H1 (cell line): ENCODE data around the gene MICOS13. TPM values are rescaled to one million over a fixed set of nuclear protein-coding genes. Genes with fewer than 3 reads are reported as not detected.

Experiments
- CTCF ChIA-PET: fragments of 300-600 bp; sonication (Branson Sonifier 250); formaldehyde crosslinking; loops from one replicate; lab custom pipeline; 2021; ENCODE audit not compliant: partially characterized antibody; lab: Charles Lee
- POLR2A ChIA-PET: fragments of 300-600 bp; sonication (Branson Sonifier 250); formaldehyde crosslinking; loops from one replicate; lab custom pipeline; 2021; ENCODE audit warnings: inconsistent platforms; ENCODE audit not compliant: partially characterized antibody; lab: Charles Lee
- DNase-seq, 2 experiments: peaks; one replicate each; pipeline versions ENCODE4 v3.0.0 to v3.0.0-alpha.2; 2010 to 2022; ENCODE audit warnings: low spot score in 2 of 2, low read depth in 1 of 2, mixed read lengths in 1 of 2
- FAIRE-seq: peaks from 2 replicates; lab custom pipeline; 2011; peaks lifted over from hg19 to GRCh38; lab: Jason Lieb, UNC
- H2AFZ ChIP-seq: 2 replicates; pipeline ENCODE4 v1.8.1; 2012; ENCODE audit warnings: low read length, inconsistent platforms
- H2AK5ac ChIP-seq: 2 replicates; pipeline ENCODE4 v1.6.1; 2013; ENCODE audit warnings: low read depth, low read length
- H2BK120ac ChIP-seq: replicated peaks from 2 replicates; pipeline ENCODE3; 2013; ENCODE audit warnings: low read depth, low read length, inconsistent platforms
- H2BK12ac ChIP-seq: 2 replicates; pipeline ENCODE4 v1.6.1; 2013; ENCODE audit warnings: low read depth, low read length
- H2BK15ac ChIP-seq: 2 replicates; pipeline ENCODE4 v1.6.1; 2013; ENCODE audit warnings: low read length
- H2BK20ac ChIP-seq: 2 replicates; pipeline ENCODE4 v1.6.1; 2013; ENCODE audit warnings: low read length
- H2BK5ac ChIP-seq: 2 replicates; pipeline ENCODE4 v1.6.1; 2013; ENCODE audit warnings: low read depth, low read length
- H3K14ac ChIP-seq: 2 replicates; pipeline ENCODE4 v1.6.1; 2013; ENCODE audit warnings: inconsistent platforms; ENCODE audit not compliant: insufficient read length
- H3K18ac ChIP-seq: 2 replicates; pipeline ENCODE4 v1.6.1; 2013; ENCODE audit warnings: low read length; ENCODE audit errors: extremely low read depth
- H3K23ac ChIP-seq: 2 replicates; pipeline ENCODE4 v1.6.1; 2013; ENCODE audit warnings: inconsistent platforms; ENCODE audit not compliant: insufficient read length
- H3K23me2 ChIP-seq: 2 replicates; pipeline ENCODE4 v1.6.1; 2013; ENCODE audit warnings: low read depth, low read length
- H3K27ac ChIP-seq: 2 replicates; pipeline ENCODE4 v1.6.1; 2011; ENCODE audit warnings: low read depth, low read length, inconsistent platforms
- H3K27me3 ChIP-seq, 4 experiments: replicated peaks in 1 of 4; 1 replicate in 1 of 4; 2 replicates in 3 of 4; pipeline versions ENCODE4 v1.6.1 to v1.8.1; 2011 to 2013; ENCODE audit warnings: low read length in 3 of 4, mild to moderate bottlenecking in 3 of 4, inconsistent platforms in 2 of 4, mixed read lengths in 2 of 4, moderate library complexity in 1 of 4; ENCODE audit not compliant: control insufficient read depth in 3 of 4, insufficient read depth in 3 of 4; ENCODE audit errors: extremely low read depth in 1 of 4
- H3K36me3 ChIP-seq, 4 experiments: 2 replicates each; pipeline versions ENCODE4 v1.6.1 to v1.8.1; 2011 to 2013; ENCODE audit warnings: mild to moderate bottlenecking in 4 of 4, low read length in 3 of 4, moderate library complexity in 2 of 4, control low read depth in 1 of 4, inconsistent platforms in 1 of 4; ENCODE audit not compliant: insufficient read depth in 4 of 4, control insufficient read depth in 2 of 4
- H3K4ac ChIP-seq: replicated peaks from 2 replicates; pipeline ENCODE3; 2013; ENCODE audit warnings: low read length, low read depth, mixed read lengths, inconsistent platforms; ENCODE audit not compliant: insufficient read length
- H3K4me1 ChIP-seq, 4 experiments: replicated peaks in 1 of 4; 1 replicate in 1 of 4; 2 replicates in 3 of 4; pipeline versions ENCODE4 v1.6.1 to v1.8.1; 2011 to 2013; ENCODE audit warnings: low read length in 3 of 4, inconsistent platforms in 2 of 4, mixed read lengths in 1 of 4; ENCODE audit not compliant: insufficient read depth in 4 of 4, control insufficient read depth in 3 of 4
- H3K4me2 ChIP-seq, 2 experiments: 2 replicates each; pipeline versions ENCODE4 v1.6.1 to v1.8.1; 2011 to 2013; ENCODE audit warnings: low read depth in 2 of 2, low read length in 2 of 2, control low read depth in 1 of 2, inconsistent platforms in 1 of 2, mild to moderate bottlenecking in 1 of 2; ENCODE audit not compliant: insufficient read depth in 1 of 2
- H3K4me3 ChIP-seq, 4 experiments: fragments of 200-600, 300-600 bp in 1 of 4; sonication (generic), shearing (Covaris generic), sonication (Bioruptor Twin) in 1 of 4; 2 replicates each; pipeline versions ENCODE4 v1.5.1 to v1.8.1; 2011 to 2016; ENCODE audit warnings: low read length in 4 of 4, low read depth in 3 of 4, control low read depth in 2 of 4, inconsistent platforms in 2 of 4, mild to moderate bottlenecking in 2 of 4, mixed read lengths in 1 of 4, moderate library complexity in 1 of 4; ENCODE audit not compliant: insufficient read depth in 2 of 4; ENCODE audit errors: extremely low read depth in 1 of 4
- H3K56ac ChIP-seq: replicated peaks from 2 replicates; pipeline ENCODE3; 2013; ENCODE audit warnings: low read depth, mild to moderate bottlenecking, mixed read lengths, low read length, inconsistent platforms; ENCODE audit not compliant: insufficient read length
- H3K79me1 ChIP-seq: 2 replicates; pipeline ENCODE4 v1.6.1; 2013; ENCODE audit warnings: low read depth, low read length, control low read depth
- H3K79me2 ChIP-seq, 2 experiments: 2 replicates each; pipeline versions ENCODE4 v1.6.1 to v1.8.1; 2012 to 2013; ENCODE audit warnings: low read length in 2 of 2, mild to moderate bottlenecking in 2 of 2, inconsistent platforms in 1 of 2; ENCODE audit not compliant: insufficient read depth in 2 of 2, control insufficient read depth in 1 of 2
- H3K9ac ChIP-seq, 4 experiments: replicated peaks in 1 of 4; 1 replicate in 1 of 4; 2 replicates in 3 of 4; pipeline versions ENCODE4 v1.6.1 to v1.8.1; 2011 to 2013; ENCODE audit warnings: low read depth in 3 of 4, low read length in 3 of 4, control low read depth in 2 of 4, mild to moderate bottlenecking in 2 of 4, moderate library complexity in 2 of 4, inconsistent platforms in 1 of 4; ENCODE audit errors: extremely low read depth in 1 of 4
- H3K9me3 ChIP-seq, 2 experiments: 2 replicates each; pipeline versions ENCODE4 v1.6.1 to v1.8.1; 2012 to 2013; ENCODE audit warnings: mild to moderate bottlenecking in 2 of 2, moderate library complexity in 2 of 2, control low read depth in 1 of 2, inconsistent platforms in 1 of 2, low read depth in 1 of 2, low read length in 1 of 2, mixed read lengths in 1 of 2; ENCODE audit not compliant: insufficient read depth in 2 of 2
- H4K20me1 ChIP-seq, 2 experiments: replicated peaks in 1 of 2; 2 replicates each; pipeline versions ENCODE3 to v1.8.1; 2011 to 2013; ENCODE audit warnings: inconsistent platforms in 2 of 2, low read length in 2 of 2, mild to moderate bottlenecking in 1 of 2; ENCODE audit not compliant: insufficient read depth in 2 of 2, control insufficient read depth in 1 of 2
- H4K5ac ChIP-seq: 2 replicates; pipeline ENCODE4 v1.6.1; 2013; ENCODE audit warnings: low read length, low read depth, mixed read lengths, inconsistent platforms; ENCODE audit not compliant: insufficient read length
- H4K8ac ChIP-seq: 2 replicates; pipeline ENCODE4 v1.8.0; 2013; ENCODE audit warnings: mild to moderate bottlenecking, moderate library complexity, low read length, inconsistent platforms; ENCODE audit not compliant: insufficient read depth; ENCODE audit errors: extremely low read depth
- H4K91ac ChIP-seq: replicated peaks from 2 replicates; pipeline ENCODE3; 2013; ENCODE audit warnings: low read length, mixed read lengths, inconsistent platforms; ENCODE audit not compliant: insufficient read length
- CREB1 ChIP-seq: IDR thresholded peaks from 2 replicates; pipeline ENCODE4 v1.6.1; 2012; ENCODE audit warnings: inconsistent platforms
- E2F6 ChIP-seq: IDR thresholded peaks from 2 replicates; pipeline ENCODE4 v1.6.1; 2012; ENCODE audit warnings: inconsistent platforms
- KDM1A ChIP-seq: fragments of 200-600, 300-600 bp; sonication (generic); IDR thresholded peaks from 2 replicates; pipeline ENCODE4 v1.7.1; 2016; ENCODE audit warnings: mild to moderate bottlenecking, low read length, borderline replicate concordance
- POLR2AphosphoS5 ChIP-seq: IDR thresholded peaks from 2 replicates; pipeline ENCODE4 v1.6.1; 2011; ENCODE audit warnings: low read depth, low read length
- TEAD4 ChIP-seq: IDR thresholded peaks from 2 replicates; pipeline ENCODE4 v1.6.1; 2012; ENCODE audit warnings: low read depth, low read length, inconsistent platforms, mixed read lengths
- WGBS, 2 experiments: shearing (Covaris generic) in 1 of 2; methylation state at CpG; one replicate each; pipeline versions ENCODE4 v1.1.6 to v1.1.7; 2013 to 2015; ENCODE audit warnings: low lambda C conversion rate in 2 of 2, mixed read lengths in 2 of 2, inconsistent platforms in 1 of 2, low coverage in 1 of 2, missing lambda C conversion rate in 1 of 2; ENCODE audit not compliant: insufficient replicate concordance in 2 of 2, insufficient coverage in 1 of 2, insufficient read length in 1 of 2; ENCODE audit errors: extremely low coverage in 1 of 2, missing lambda C conversion rate in 1 of 2; 5-methylcytosine and 5-hydroxymethylcytosine counted together
- polyA plus RNA-seq, 7 experiments: library from polyadenylated mRNA; depleted of rRNA in 3 of 7; stranded (reverse) in 5 of 7; unstranded in 2 of 7; fragments of >200 nt in 5 of 7; fragments of 200-250 nt in 2 of 7; gene quantifications; 1 replicate in 5 of 7; 2 replicates in 1 of 7; 4 replicates in 1 of 7; pipeline versions ENCODE4 v1.2.1 to v1.2.3, GENCODE V29; 2011 to 2013; ENCODE audit warnings: missing spikeins in 2 of 7, mixed read lengths in 2 of 7
- total RNA-seq: library from RNA; stranded (reverse); fragmentation: NEBNext Ultra II Directional; extraction: Animal tissue kit (Norgen Biotek cat#: 25700); gene quantifications from 2 replicates; pipeline ENCODE4 v1.2.1, GENCODE V29; 2021

MICOS13 gene
- total and polyA plus RNA-seq, 2 of the 8 experiments (the other 6 are each of a cell fraction or from before 2014, with no cell fraction given) = 17.3 to 36.1 TPM

GRCh38 chr19:5686647-5687359, 6.5 kb upstream of the MICOS13 start:
- H2BK5ac ChIP-seq = peak overlapping the region; percentile 35; the same call in 1 of the 2 replicates
- CTCF ChIA-PET = interaction anchor here (0.9 to 4.9 kb wide), 16 partner anchors 10 to 125 kb away, joined by 3 to 26 read pairs (median 4); partner anchors contain the start of gene DUS3L
- H4K20me1 ChIP-seq = peaks cover 12% of the 10 kb centered on the region in 2 experiments
- FAIRE-seq (no peak), DNase-seq (peak; percentile 90 to 100)
- H2BK120ac ChIP-seq = no peak overlapping the region
- no peaks in the 10 kb centered on the region for H3K79me1 ChIP-seq
- H3K9me3 ChIP-seq = no peaks in the 10 kb centered on the region
- WGBS, 2 experiments = 3% methylated on average over 14 of the region's 59 CpGs; no CpG with 5 or more reads in 1 of the 2 experiments
- no peak overlapping the region for H3K56ac ChIP-seq
- no peak overlapping the region for H4K5ac ChIP-seq
- POLR2A ChIA-PET = interaction anchor here (0.8 to 15.6 kb wide), 7 partner anchors 9 to 142 kb away, joined by 3 to 620 read pairs (median 8); partner anchors contain the start of genes CATSPERD and LONP1
- H3K27me3 ChIP-seq = no peaks in the 10 kb centered on the region
- peak overlapping the region; percentile 36 to 75 for H3K4me2 ChIP-seq
- no peak overlapping the region; the same call in 1 of the 2 replicates for H3K27ac ChIP-seq
- H3K79me2 ChIP-seq = peaks cover 10 to 16% of the 10 kb centered on the region in 2 experiments
- peak overlapping the region in 2 of 4 experiments; percentile 36 to 38; a peak in 2 of 7 replicates for H3K9ac ChIP-seq
- H3K23ac ChIP-seq = no peak overlapping the region
- no peak overlapping the region for H4K91ac ChIP-seq
- peaks cover 1 to 9% (median 7%) of the 10 kb centered on the region in 4 experiments; a peak in 6 of 8 replicates for H3K36me3 ChIP-seq
- no peak overlapping the region for H2BK15ac ChIP-seq
- no peak overlapping the region for H2BK20ac ChIP-seq
- H2AFZ ChIP-seq = no peak overlapping the region
- H3K4ac ChIP-seq = no peak overlapping the region
- no peak overlapping the region for H2AK5ac ChIP-seq
- peak overlapping the region; percentile 83 for H3K18ac ChIP-seq
- peaks cover 0 to 4% (median 1%) of the 10 kb centered on the region in 4 experiments; a peak in 3 of 7 replicates for H3K4me1 ChIP-seq
- peak overlapping the region; percentile 49 to 71 (median 56) for H3K4me3 ChIP-seq
- peaks cover 5% of the 10 kb centered on the region; the same call in 1 of the 2 replicates for H3K23me2 ChIP-seq
- H3K14ac ChIP-seq = no peak overlapping the region
- H4K8ac ChIP-seq = peak overlapping the region; percentile 82; the same call in 1 of the 2 replicates
- peak overlapping the region; percentile 84; the same call in 1 of the 2 replicates for H2BK12ac ChIP-seq
- TF ChIP-seq POLR2AphosphoS5 (0 out of 2 replicates have a peak, but pooled peaks have one; percentile 9), KDM1A (no peak), TEAD4 (no peak), CREB1 (peak; percentile 95), E2F6 (no peak)
